Panc1 (cell line): ENCODE results near the gene SEZ6L. TPM values are rescaled to one million over a fixed set of nuclear protein-coding genes. Genes with fewer than 3 reads are reported as not detected.

Experiments
- ATAC-seq: fragments of 200-7000 bp; cut with Tn5 transposase; 2 replicates; pipeline ENCODE4 v1.9.1; 2020; ENCODE audit warnings: mild to moderate bottlenecking, moderate library complexity
- BruUV-seq: library from RNA; stranded (reverse); fragments of 400-500 nt; replicated peaks from 2 replicates; lab custom pipeline; 2021; lab: Mats Ljungman, UMichigan
- CTCF ChIA-PET: fragments of 300-600 bp; sonication (Branson Sonifier 250); formaldehyde crosslinking; loops from one replicate; lab custom pipeline; 2022; ENCODE audit warnings: antibody characterized with exemption; lab: Charles Lee
- POLR2A ChIA-PET: fragments of 300-600 bp; sonication (Branson Sonifier 250); formaldehyde crosslinking; loops from one replicate; lab custom pipeline; 2022; ENCODE audit warnings: antibody characterized with exemption; lab: Charles Lee
- DNase-seq: peaks from one replicate; pipeline ENCODE4 v3.0.0-alpha.2; 2010; ENCODE audit warnings: low read depth, low spot score
- H3K27ac ChIP-seq: 2 replicates; pipeline ENCODE4 v1.5.1; 2011; ENCODE audit warnings: mild to moderate bottlenecking, low read length, inconsistent platforms
- H3K27me3 ChIP-seq: fragments of 200-500 bp; sonication (Bioruptor generic); 2 replicates; pipeline ENCODE4 v1.6.0; 2014; ENCODE audit warnings: low read length, inconsistent platforms; ENCODE audit not compliant: control insufficient read depth, insufficient read depth
- H3K36me3 ChIP-seq: fragments of 200-500 bp; sonication (Bioruptor generic); 2 replicates; pipeline ENCODE4 v1.5.1; 2014; ENCODE audit warnings: inconsistent platforms, mild to moderate bottlenecking, low read length, moderate library complexity; ENCODE audit not compliant: control insufficient read depth, insufficient read depth
- H3K4me1 ChIP-seq: 2 replicates; pipeline ENCODE4 v1.5.1; 2011; ENCODE audit warnings: inconsistent platforms, mild to moderate bottlenecking, low read length, moderate library complexity; ENCODE audit not compliant: control insufficient read depth, insufficient read depth
- H3K4me3 ChIP-seq, 2 experiments: 2 replicates each; pipeline ENCODE4 v1.5.1; 2011 to 2012; ENCODE audit warnings: low read depth in 2 of 2, low read length in 2 of 2, mild to moderate bottlenecking in 2 of 2, inconsistent platforms in 1 of 2, moderate library complexity in 1 of 2
- H3K9me3 ChIP-seq: fragments of 200-500 bp; sonication (Bioruptor generic); 2 replicates; pipeline ENCODE4 v1.5.1; 2014; ENCODE audit warnings: low read depth, mild to moderate bottlenecking, inconsistent platforms, low read length, moderate library complexity; ENCODE audit not compliant: control insufficient read depth, insufficient read depth
- CTCF ChIP-seq: fragments of 450-650 bp; IDR thresholded peaks from 2 replicates; pipeline ENCODE4 v1.5.1; 2017; ENCODE audit warnings: mild to moderate bottlenecking
- POLR2AphosphoS5 ChIP-seq: IDR thresholded peaks from 2 replicates; pipeline ENCODE4 v1.6.1; 2012; ENCODE audit warnings: mild to moderate bottlenecking, low read depth, low read length, moderate library complexity
- SIN3A ChIP-seq: IDR thresholded peaks from 2 replicates; pipeline ENCODE4 v1.6.1; 2012; ENCODE audit warnings: low read depth, mild to moderate bottlenecking, low read length, moderate library complexity, borderline replicate concordance; ENCODE audit not compliant: insufficient read depth
- TCF7L2 ChIP-seq: IDR thresholded peaks from 2 replicates; pipeline ENCODE4 v1.6.1; 2011; ENCODE audit warnings: mild to moderate bottlenecking, low read depth, low read length, inconsistent platforms
- in situ Hi-C: cut with HindIII; loops from 2 replicates; pipeline ENCODE4 v1.10.0; 2016; ENCODE audit warnings: low sequenced_read_pairs, low pct_unique_long_range_greater_than_20kb
- intact Hi-C: fragments of 100-400 bp; cut with micrococcal nuclease; formaldehyde crosslinking; loops from one replicate; pipeline ENCODE4 v1.10.0; 2022; ENCODE audit not compliant: unreplicated experiment
- total RNA-seq: library from RNA; stranded (reverse); gene quantifications from one replicate; pipeline ENCODE4 v1.2.1, GENCODE V29; 2021; ENCODE audit not compliant: unreplicated experiment
- TF ChIP-seq, protein P1 (sequence below), 2 experiments: IDR thresholded peaks; 2 replicates each; pipeline ENCODE4 v1.6.1; 2011 to 2012; ENCODE audit warnings: low read depth in 2 of 2, control low read depth in 1 of 2, low read length in 1 of 2, mild to moderate bottlenecking in 1 of 2, moderate library complexity in 1 of 2; ENCODE audit not compliant: insufficient read depth in 1 of 2

The SEZ6L gene
- total RNA-seq, 1 experiment from 2014 or later = not detected

GRCh38 chr22:26185190-26185589, 15.9 kb downstream of the SEZ6L start:
- in situ Hi-C loops = no loop called here
- TF ChIP-seq POLR2AphosphoS5 = no peak
- TF ChIP-seq TCF7L2 = no peak
- TF ChIP-seq, protein P1, sequence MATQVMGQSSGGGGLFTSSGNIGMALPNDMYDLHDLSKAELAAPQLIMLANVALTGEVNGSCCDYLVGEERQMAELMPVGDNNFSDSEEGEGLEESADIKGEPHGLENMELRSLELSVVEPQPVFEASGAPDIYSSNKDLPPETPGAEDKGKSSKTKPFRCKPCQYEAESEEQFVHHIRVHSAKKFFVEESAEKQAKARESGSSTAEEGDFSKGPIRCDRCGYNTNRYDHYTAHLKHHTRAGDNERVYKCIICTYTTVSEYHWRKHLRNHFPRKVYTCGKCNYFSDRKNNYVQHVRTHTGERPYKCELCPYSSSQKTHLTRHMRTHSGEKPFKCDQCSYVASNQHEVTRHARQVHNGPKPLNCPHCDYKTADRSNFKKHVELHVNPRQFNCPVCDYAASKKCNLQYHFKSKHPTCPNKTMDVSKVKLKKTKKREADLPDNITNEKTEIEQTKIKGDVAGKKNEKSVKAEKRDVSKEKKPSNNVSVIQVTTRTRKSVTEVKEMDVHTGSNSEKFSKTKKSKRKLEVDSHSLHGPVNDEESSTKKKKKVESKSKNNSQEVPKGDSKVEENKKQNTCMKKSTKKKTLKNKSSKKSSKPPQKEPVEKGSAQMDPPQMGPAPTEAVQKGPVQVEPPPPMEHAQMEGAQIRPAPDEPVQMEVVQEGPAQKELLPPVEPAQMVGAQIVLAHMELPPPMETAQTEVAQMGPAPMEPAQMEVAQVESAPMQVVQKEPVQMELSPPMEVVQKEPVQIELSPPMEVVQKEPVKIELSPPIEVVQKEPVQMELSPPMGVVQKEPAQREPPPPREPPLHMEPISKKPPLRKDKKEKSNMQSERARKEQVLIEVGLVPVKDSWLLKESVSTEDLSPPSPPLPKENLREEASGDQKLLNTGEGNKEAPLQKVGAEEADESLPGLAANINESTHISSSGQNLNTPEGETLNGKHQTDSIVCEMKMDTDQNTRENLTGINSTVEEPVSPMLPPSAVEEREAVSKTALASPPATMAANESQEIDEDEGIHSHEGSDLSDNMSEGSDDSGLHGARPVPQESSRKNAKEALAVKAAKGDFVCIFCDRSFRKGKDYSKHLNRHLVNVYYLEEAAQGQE (IDR thresholded peaks at IDR 0.05; ENCODE audit: insufficient read depth in 1 of 2, low read depth in 2 of 2, low read length in 1 of 2) = no peak
- TF ChIP-seq SIN3A = no peak
- TF ChIP-seq CTCF = no peak
- BruUV-seq = no TSS peak

DNA sequence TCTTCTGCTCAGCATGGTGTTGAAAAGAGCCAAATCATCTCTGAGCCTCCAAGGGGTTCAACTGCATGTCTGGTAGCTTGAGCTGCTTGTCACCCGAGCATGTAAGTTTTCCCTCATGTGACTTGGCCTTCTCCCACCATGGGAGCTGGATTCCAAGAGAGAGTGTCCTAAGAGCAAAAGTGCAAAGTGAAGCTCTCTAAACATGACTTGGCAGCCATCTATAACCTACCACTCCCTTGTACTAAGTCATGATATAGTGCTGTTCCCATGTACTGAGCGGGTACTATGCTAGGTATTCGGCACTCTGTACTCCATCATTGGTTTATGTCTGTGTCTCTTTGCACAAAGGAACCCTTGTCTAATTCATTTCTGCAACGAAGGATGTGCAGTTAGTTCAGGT, 19.1 kb downstream of the SEZ6L start:
- no TSS peak for BruUV-seq
- DNase-seq (no peak), ATAC-seq (no peak)
- Histone ChIP-seq H3K27ac (no peak overlapping the region), H3K36me3 (no peaks in the 10 kb centered on the region), H3K4me3 (no peak overlapping the region), H3K27me3 (peaks cover 2% of the 10 kb centered on the region; the same call in 1 of the 2 replicates), H3K9me3 (no peaks in the 10 kb centered on the region), H3K4me1 (no peaks in the 10 kb centered on the region)
- POLR2A ChIA-PET = no interaction called here
- CTCF ChIA-PET = no interaction called here
- in situ Hi-C loops (no loop called here), intact Hi-C loops (no loop called here)
- TF ChIP-seq, protein P1 (IDR thresholded peaks at IDR 0.05; ENCODE audit: insufficient read depth in 1 of 2, low read depth in 2 of 2, low read length in 1 of 2) = no peak
- no peak for TF ChIP-seq TCF7L2
- no peak for TF ChIP-seq CTCF
- TF ChIP-seq POLR2AphosphoS5 = no peak
- no peak for TF ChIP-seq SIN3A

More at GRCh38 chr22:26185190-26185589, 15.9 kb downstream of the SEZ6L start:
- no peaks in the 10 kb centered on the region for H3K36me3 ChIP-seq
- peaks cover 2% of the 10 kb centered on the region; the same call in 1 of the 2 replicates for H3K27me3 ChIP-seq
- no peak overlapping the region for H3K27ac ChIP-seq
- no peak for DNase-seq
- ChIA-PET POLR2A (no interaction called here), CTCF (no interaction called here)
- no peaks in the 10 kb centered on the region for H3K9me3 ChIP-seq
- intact Hi-C loops = no loop called here
- no peaks in the 10 kb centered on the region for H3K4me1 ChIP-seq
- H3K4me3 ChIP-seq = no peak overlapping the region
- ATAC-seq = no peak
